Prostate gland (tissue), 2 donors: ENCODE measurements around the gene PDE11A.

ENCODE experiments used
- CTCF ChIP-seq, 4 experiments: fragments of 200-600 bp in 2 of 4; fragments of 450-650 bp in 2 of 4; sonication (generic) in 2 of 4; IDR thresholded peaks; 1 replicate in 3 of 4; 2 replicates in 1 of 4; pipeline ENCODE4 v1.5.1; 2016 to 2019; ENCODE audit warnings: antibody characterized with exemption in 4 of 4, mild to moderate bottlenecking in 2 of 4, moderate library complexity in 2 of 4
- POLR2A ChIP-seq: fragments of 450-650 bp; IDR thresholded peaks from one replicate; pipeline ENCODE4 v1.6.1; 2016; ENCODE audit warnings: antibody characterized with exemption, mild to moderate bottlenecking
- POLR2AphosphoS5 ChIP-seq: sonication (generic); formaldehyde crosslinking; IDR thresholded peaks from one replicate; pipeline ENCODE4 v1.6.1; 2017; ENCODE audit warnings: antibody characterized with exemption

GRCh38 chr2:177662895-177663294 is 409.7 kb downstream of the PDE11A start:
- TF ChIP-seq CTCF (IDR thresholded peaks at IDR 0.05) (no peak), POLR2A (no peak), POLR2AphosphoS5 (no peak)
